GM10248 (cell line): ENCODE results near the gene B3GNT7.
"Not testable (repeated sequence)": the region's sequence is repeated elsewhere in the genome, so short reads cannot be mapped to it uniquely, and the experiment has no call there.

ENCODE experiments used
- CTCF ChIA-PET: fragments of 300-600 bp; sonication (Branson Sonifier 250); formaldehyde crosslinking; extraction: SDS; loops from one replicate; lab custom pipeline; 2021; ENCODE audit warnings: antibody characterized with exemption; lab: Yijun Ruan, JAX
- POLR2A ChIA-PET: fragments of 350-650 bp; sonication (Branson Sonifier 250); formaldehyde crosslinking; extraction: SDS; loops from one replicate; lab custom pipeline; 2020; ENCODE audit warnings: antibody characterized with exemption; lab: Yijun Ruan, JAX
- DNase-seq: peaks from one replicate; pipeline ENCODE4 v3.0.0; 2012; ENCODE audit errors: extremely low spot score
- CTCF ChIP-seq: IDR thresholded peaks from 2 replicates; pipeline ENCODE4 v1.5.1; 2012; ENCODE audit warnings: mild to moderate bottlenecking, low read depth; ENCODE audit errors: extremely low read depth, missing control alignments, control extremely low read depth

Gene B3GNT7

GRCh38 chr2:231399853-231400680, 4.6 kb downstream of the B3GNT7 start:
- ChIA-PET CTCF (interaction anchor here (0.7 to 2.6 kb wide), 15 partner anchors 8 to 399 kb away, joined by 3 to 22 read pairs (median 5); no protein-coding TSS in a partner anchor), POLR2A (interaction anchor here (0.5 to 1.3 kb wide), 2 partner anchors 52 to 64 kb away, joined by 3 to 7 read pairs; partner anchors contain the start of gene NCL)
- TF ChIP-seq CTCF = no peak
- no peak for DNase-seq

GRCh38 chr2:231400681-231401080, 5.2 kb downstream of the B3GNT7 start:
- ChIA-PET POLR2A (interaction anchor here (1.3 kb wide), 1 partner anchor 64 kb away, joined by 7 read pairs; the partner anchor contains the start of gene NCL), CTCF (interaction anchor here (0.9 to 2.6 kb wide), 14 partner anchors 8 to 399 kb away, joined by 3 to 22 read pairs (median 5); no protein-coding TSS in a partner anchor)
- peak; percentile 9 for TF ChIP-seq CTCF
- not testable (repeated sequence) for DNase-seq

- DNase-seq = not testable (repeated sequence)
- ChIA-PET POLR2A (interaction anchor here (1.3 kb wide), 1 partner anchor 63 kb away, joined by 7 read pairs; the partner anchor contains the start of gene NCL), CTCF (interaction anchor here (0.9 to 2.6 kb wide), 11 partner anchors 8 to 343 kb away, joined by 3 to 22 read pairs (median 6); no protein-coding TSS in a partner anchor)
Observed at GRCh38 chr2:231401101-231401500, 5.6 kb downstream of the B3GNT7 start.

GRCh38 chr2:231403421-231404182, 8.1 kb downstream of the B3GNT7 start:
- CTCF ChIA-PET = interaction anchor here (1.0 to 11.3 kb wide), 8 partner anchors 9 to 292 kb away, joined by 3 to 152 read pairs (median 5); partner anchors contain the start of gene B3GNT7
- DNase-seq, POLR2A ChIA-PET: not testable (repeated sequence)

- CTCF ChIA-PET = interaction anchor here (1.0 to 11.3 kb wide), 7 partner anchors 8 to 292 kb away, joined by 3 to 152 read pairs (median 6); partner anchors contain the start of gene B3GNT7
- POLR2A ChIA-PET, DNase-seq: not testable (repeated sequence)
Observed at GRCh38 chr2:231404183-231404578, 8.7 kb downstream of the B3GNT7 start.

DNA sequence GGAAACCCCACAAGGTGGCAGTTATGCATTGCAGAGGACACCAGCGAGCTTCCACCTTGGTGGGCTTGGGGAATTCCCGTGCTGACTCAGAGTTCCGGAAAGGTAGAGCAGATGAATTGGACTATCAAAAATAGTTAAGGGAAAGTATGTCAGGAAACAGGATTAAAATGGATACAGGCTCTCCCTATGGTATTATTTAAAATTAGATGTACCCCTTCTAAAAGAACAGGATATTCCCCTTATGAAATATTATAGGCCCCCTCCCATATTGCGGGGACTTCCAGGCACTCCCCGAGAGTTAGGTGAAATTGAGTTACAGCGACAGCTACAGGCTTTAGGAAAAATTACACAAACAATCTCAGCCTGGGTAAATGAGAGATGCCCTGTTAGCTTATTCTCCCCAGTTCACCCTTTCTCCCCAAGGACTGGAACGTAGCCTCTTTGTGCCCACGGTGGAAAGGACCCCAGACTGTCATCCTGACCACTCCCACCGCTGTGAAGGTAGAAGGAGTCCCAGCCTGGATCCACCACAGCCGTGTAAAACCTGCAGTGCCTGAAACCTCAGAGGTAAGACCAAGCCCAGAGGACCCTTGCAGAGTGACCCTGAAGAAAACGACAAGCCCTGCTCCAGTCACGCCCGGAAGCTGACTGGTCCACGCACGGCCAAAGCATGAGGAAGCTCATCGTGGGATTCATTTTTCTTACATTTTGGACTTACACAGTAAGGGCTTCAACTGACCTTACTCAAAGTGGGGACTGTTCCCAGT, 10.3 kb downstream of the B3GNT7 start:
- ChIA-PET POLR2A (interaction anchor here (0.8 kb wide), 1 partner anchor 58 kb away, joined by 3 read pairs; the partner anchor contains the start of gene NCL), CTCF (interaction anchor here (0.7 to 11.3 kb wide), 40 partner anchors 11 to 581 kb away, joined by 3 to 152 read pairs (median 4); partner anchors contain the start of genes B3GNT7 and HTR2B)
- peak; percentile 9 for TF ChIP-seq CTCF
- not testable (repeated sequence) for DNase-seq

DNA sequence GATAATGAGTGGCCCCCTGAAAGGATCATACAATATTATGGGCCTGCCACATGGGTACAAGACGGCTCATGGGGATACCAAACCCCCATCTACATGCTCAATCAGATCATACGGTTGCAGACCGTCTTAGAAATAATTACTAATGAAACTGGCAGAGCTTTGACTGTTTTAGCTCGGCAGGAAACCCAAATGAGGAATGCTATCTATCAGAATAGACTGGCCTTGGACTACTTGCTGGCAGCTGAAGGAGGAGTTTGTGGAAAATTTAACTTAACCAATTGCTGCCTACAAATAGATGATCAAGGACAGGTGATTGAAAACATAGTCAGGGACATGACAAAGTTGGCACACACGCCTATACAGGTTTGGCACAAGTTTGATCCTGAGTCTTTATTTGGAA, 12.2 kb downstream of the B3GNT7 start:
- CTCF ChIA-PET = interaction anchor here (0.8 to 11.3 kb wide), 16 partner anchors 8 to 355 kb away, joined by 3 to 152 read pairs (median 6); partner anchors contain the start of gene B3GNT7

DNA sequence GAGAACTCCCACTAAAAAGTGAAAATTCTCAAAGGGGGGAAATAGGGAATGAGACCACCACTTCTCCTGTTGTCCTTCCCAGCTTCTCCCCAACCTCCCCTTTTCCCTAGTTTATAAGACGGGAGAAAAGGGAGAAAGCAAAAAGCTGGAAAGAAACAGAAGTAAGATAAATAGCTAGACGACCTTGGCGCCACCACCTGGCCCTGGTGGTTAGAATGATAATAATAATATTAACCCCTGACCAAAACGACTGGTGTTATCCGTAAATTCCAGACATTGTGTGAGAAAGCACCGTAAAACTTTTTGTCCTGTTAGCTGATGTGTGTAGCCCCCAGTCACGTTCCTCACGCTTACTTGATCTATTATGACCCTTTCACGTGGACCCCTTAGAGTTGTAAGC, 12.8 kb downstream of the B3GNT7 start:
- POLR2A ChIA-PET, DNase-seq: not testable (repeated sequence)
- CTCF ChIA-PET = interaction anchor here (0.8 to 11.3 kb wide), 13 partner anchors 8 to 356 kb away, joined by 3 to 152 read pairs (median 4); partner anchors contain the start of gene B3GNT7

More for the DNA sequence above, 12.2 kb downstream of the B3GNT7 start:
- POLR2A ChIA-PET = interaction anchor here (0.6 kb wide), 1 partner anchor 414 kb away, joined by 3 read pairs; no protein-coding TSS in a partner anchor
- DNase-seq = not testable (repeated sequence)
